HS-27A (cell line): ENCODE data around the gene ADAMTS10.
"Not testable (repeated sequence)": the region's sequence is repeated elsewhere in the genome, so short reads cannot be mapped to it uniquely, and the experiment has no call there.

Experiments
- DNase-seq: peaks from one replicate; pipeline ENCODE4 v3.0.0-alpha.2; 2012; ENCODE audit warnings: low read depth, missing footprints

Gene ADAMTS10

DNA sequence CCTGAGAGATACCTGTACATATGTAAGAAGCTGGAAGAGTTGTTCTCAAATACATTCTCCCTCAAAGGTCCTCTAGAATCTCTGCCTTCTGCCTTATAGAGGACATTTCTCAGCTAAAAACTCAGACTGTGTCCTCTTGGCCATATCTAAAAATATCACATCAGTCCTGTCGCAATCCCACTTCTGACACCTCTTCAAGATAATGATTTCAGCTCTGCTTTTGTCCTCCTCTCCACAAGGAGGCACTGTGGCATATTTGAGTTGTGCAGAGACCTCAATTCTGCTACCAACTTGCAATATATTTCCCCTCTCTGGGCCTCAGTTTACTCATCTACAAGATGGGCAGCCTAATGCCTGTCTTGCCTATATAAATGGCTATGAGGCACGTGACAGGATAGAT lies 16.6 kb downstream of the ADAMTS10 start:
- no peak for DNase-seq

DNA sequence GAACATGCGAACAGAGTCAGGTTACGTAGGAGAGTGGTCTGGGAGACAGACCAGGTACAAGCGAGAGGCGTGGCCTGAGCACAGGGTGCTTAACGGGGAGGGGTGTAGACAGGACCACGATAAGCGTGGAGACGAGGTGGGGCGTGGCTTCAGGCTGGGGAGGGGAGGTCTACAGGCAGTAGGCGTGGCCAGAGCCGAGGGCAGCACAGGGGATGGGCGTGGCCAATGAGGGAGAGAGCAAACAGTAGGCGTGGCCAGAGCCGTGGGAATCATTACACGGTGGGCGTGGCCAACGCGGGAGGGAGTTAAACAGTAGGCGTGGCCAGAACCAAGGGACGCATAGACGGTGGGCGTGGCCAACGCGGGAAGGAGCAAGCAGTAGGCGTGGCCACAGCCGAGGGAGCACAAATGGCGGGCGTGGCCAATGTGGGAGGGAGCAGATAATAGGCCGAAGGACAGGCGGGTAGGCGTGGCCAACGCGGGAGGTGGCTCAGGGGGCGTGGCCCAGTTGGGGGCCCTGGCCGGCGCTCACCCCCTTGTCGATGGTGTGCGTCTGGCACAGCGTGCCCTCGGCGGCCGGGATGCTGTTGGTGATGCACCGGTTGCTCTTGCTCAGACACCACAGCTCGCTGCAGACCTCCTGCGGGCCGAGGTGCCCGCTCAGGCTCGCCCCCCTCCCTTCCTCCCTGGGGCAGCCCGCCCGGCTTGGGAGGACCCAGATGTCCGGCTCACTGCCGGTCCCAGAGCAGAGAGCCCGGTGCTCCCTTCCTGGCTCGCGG lies 18.1 kb downstream of the ADAMTS10 start:
- peak; percentile 75 for DNase-seq

DNA sequence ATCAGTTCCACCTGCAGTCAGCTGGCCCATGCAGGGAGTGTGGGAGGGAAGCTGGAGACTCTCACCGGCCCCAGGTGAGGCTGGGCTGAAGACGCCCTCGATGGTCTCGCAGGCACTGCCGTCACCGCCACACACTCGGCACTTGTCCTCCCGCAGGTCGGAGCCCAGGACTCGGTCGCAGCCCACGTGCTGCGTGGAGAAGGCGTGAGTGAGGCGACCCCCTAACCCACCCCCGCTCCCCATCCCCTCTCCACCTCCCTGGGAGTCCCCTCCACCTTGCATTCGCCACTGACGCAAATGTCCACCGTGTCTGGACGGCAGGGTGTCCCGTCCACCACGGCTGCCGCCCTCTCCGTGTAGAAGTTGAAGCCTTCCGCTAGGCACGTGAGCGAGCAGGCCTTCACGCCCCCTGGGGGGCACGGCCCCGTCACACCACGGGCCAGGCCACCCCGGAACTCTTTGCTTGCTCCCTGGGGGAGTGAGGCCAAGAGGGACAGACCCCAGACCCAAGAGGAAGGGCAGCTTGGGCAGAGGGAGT lies 21.3 kb downstream of the ADAMTS10 start:
- DNase-seq: no peak

DNA sequence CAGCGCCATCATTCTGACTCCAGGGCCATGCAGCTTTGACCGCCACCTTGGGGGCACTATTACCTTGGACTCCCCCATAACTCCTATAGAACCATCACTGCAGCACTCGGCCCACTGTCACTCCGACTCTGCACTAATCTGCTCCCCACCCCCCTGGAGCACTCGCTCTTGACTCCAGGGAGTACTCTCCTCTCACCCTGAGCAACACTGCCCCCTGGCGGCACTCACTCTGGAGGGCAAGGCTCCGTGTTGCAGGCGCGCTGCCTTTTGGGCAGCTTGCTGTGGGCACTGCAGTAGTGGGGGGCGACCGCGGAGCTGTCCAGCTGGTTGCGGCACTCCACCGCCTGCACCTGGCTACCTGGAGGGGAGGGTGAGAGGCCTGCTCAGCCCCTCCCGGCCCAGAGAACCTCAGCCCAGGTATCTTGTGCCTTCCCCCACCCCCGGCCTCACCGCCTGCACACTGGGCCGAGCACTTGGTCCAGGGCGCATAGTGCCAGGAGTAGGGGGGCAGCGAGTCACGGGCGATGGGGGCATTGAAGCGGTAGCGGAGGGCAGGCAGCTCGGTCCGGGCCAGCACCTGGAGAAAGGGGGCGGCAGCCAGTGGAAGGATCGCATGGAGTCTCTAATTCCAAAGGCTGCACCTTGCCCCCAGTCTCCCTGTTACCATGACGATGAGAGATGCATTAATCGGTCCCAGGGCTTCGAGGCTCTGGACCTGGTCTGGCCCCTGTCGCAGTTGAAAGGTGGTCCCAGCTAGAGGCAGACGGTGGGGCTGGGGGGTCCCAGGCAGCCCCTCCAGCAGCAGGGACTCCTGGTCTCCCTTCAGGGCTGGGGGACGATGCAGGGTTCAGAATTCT lies 24.4 kb downstream of the ADAMTS10 start:
- DNase-seq: no peak

DNA sequence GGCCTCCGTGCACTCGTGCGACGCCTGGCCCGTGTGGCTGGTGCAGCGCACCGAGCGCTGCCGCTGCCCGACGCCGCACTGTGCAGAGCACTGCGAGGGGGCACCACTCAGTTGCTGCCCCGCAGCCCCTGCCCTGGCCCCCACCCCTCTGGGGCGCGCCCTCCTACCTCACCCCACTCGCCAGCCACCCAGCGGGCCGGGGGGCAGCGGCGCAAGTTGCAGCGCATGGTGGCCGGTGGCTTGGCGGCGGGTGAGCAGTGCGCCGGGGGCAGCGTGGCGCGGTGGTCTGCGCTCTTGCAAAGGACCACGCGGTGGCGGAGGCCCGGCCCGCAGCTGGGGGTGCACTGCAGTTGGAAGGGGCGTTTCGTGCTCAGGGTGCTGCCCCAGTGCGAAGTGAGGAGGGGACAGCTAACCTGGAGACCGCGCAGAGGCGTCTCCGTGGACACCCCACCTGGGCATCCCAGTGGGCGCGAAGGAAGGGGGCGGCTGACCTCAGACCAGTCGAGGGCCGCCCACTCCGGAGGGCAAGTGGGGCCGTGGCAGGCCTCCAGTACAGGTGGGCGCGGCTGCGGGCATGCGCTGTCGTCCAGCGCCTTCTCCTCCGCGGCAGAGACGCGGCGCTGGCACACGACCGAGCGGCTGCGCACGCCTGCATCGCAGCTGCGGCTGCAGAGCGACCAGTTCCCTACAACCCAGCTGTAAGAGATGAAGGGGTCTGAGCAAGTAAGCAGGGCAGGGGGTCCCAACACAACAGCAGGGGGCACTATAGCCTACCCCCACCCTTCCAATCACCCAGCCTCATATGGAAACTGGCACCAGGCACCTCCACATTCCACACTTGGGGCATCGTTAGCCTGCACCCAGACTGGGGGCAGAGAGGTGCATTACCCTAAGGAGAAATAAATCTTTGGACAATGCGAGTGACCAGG lies 25.3 kb downstream of the ADAMTS10 start:
- no peak for DNase-seq

DNA sequence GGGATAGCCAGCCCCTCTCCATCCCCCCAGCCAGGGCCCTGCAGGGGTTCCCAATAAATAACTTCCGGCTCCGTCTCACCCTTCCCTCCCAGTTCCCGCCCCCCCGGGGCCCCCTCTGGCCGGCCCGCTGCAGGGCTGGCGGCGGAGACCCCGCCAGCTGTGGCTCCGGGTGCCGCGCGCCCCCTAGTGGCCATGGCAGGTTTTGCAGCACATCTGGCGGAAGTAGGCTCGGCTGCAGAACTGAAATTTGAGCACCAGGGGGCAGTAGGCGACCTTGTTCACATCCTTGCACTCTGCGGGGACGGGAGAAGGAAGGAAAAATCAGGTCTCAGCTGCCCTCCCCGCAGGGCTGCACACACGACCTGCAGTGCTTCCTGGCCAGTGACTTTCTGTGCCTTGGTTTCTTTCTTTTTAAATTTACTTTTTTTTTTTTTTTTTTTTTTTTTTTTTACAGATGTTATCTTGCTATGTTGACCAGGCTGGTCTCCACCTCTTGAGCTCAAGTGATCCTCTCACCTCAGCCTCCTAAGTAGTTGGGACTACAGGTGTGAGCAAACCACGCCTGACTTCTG lies 29.7 kb downstream of the ADAMTS10 start:
- DNase-seq: peak; percentile 39

DNA sequence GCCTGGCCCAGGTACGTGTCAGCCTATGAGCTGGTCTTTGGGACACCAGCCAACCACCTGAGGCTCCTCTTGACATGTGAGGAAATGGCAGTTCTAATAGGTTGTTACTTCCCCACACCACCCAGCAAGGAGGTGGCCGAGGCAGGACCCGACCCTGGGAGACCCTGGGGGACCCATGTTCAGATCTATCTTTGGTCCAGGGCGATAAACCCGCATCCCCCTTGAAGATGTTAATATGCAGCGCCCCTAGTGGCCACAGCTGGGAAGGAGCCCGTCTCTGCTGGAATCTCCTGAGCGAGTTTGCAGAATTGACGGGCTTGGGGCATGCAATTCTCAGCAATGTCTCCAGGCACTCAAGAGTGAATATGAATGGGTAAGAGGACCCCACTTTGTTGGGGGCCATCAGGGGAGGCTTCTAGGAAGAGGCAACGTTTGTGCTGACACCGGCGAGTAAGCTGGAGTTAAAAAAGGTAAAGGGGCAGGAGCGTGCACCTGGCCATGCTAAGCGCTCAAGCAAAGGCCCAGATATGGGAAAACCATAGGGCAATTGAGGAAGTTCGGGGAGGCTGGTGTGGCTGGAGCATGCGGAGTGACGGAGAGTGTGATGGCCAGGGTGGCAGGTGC lies 31.8 kb downstream of the ADAMTS10 start:
- peak; percentile 26 for DNase-seq

DNA sequence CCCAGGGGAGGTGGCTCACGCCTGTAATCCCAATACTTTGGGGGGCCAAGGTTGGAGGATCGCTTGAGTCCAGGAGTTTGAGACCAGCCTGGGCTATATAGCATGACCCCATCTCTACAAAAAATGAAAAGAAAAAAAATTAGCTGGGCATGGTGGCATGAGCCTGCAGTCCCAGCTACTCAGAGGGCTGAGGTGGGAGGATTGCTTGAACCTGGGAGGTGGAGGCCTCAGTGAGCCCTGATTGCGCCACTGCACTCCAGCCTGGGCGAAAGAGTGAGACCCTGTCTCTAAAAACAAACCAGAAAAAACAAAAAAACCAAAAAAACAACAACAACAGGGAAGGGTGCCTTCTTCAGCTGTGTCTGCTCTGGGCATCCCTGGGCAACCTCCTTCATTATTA lies 32.8 kb downstream of the ADAMTS10 start:
- no peak for DNase-seq

DNA sequence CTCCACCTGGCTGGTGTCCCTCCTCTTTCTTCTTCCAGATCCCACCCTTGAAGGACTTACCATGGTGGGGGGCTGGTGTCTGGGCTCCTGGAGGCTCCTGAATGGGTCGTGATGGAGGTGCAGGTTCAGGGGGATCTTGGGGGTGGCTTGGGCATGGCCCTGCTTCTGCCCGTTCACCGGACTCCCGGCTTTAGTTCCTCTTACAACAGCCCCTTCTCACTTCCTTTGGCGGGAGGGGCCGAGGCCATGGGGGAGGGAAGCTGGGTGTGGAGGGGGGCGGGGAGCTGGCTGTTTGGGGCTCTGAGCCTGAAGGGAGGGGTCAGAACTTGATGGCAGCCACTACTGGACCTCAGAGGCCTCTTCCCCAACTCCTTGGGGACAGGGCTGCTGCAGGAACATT lies 33.3 kb downstream of the ADAMTS10 start, which contains the start of gene MYO1F:
TSS of gene MYO1F (minus strand) at position 196 of the 400 bp plus-strand sequence. CDS start at position 63, 133 bp downstream.
- no peak for DNase-seq

DNA sequence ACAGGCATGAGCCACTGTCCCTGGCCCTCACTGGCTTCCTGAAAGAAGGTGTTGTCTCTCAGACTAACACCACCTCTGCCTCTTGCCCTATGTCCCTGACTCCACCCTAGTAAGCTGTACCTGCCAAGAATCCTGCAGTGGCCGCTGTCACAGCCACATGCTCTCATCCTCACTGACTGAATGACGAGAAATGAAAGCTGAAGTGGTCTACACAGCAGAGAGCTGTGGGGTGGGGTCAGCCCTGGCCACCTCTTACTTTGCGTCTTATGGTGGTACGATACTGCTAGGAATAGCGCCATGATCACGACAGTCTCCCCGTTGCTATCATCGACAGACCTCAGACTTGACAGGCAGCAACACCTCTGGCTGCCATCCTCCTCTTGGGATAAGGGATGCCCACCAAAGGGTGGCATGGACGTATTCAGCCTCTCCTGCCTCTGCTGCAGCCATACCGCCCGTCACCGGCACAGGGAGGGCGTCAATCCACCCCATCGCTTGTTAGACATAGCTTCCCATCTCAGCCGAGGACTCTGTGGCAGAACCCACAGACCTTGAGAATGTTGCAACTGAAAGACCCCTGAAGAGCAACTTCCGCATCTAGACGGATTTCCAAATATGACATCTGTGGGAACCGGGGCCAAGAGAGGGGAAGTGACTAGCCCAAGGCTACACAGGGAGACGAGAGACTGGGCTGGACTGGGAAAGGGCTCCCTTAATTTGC lies 34.1 kb downstream of the ADAMTS10 start:
- no peak for DNase-seq

DNA sequence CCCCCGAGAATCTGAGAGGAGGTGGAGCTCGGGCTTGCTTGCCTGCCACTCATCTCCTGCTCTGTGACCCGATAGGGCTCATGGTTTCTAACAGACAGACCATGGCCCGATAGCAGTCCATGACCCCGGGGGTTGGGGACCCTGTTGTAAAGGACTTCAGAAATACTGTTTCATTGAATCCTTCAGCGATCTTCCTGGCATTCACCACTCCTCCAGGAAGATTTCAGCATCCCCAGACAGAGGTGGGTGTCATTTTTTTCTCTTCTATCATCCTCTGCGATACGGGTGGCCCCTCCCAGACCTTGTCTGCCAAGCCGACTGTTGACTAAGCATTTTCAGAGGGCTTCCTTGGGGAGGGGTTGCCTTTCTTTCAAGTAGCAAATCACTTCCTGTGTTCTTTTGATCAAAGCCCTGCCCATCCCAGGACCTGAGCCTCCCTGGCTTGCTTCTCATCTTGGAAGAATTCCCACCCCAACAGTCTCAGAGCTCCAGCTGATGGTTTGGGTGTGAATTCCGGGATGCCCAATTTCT lies 35.0 kb downstream of the ADAMTS10 start:
- no peak for DNase-seq

DNA sequence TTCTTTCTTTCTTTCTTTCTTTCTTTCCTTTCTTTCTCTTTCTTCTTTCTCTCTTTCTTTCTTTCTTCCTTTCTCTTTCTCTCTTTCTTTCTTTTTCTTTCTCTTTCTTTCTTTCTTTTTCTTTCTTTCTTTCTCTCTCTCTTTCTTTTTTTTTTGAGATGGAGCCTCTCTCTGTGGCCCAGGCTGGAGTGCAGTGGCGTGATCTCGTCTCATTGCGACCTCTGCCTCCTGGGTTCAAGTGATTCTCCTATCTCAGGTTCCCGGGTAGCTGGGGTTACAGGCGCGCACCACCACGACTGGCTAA lies 35.9 kb downstream of the ADAMTS10 start:
- DNase-seq: not testable (repeated sequence)

DNA sequence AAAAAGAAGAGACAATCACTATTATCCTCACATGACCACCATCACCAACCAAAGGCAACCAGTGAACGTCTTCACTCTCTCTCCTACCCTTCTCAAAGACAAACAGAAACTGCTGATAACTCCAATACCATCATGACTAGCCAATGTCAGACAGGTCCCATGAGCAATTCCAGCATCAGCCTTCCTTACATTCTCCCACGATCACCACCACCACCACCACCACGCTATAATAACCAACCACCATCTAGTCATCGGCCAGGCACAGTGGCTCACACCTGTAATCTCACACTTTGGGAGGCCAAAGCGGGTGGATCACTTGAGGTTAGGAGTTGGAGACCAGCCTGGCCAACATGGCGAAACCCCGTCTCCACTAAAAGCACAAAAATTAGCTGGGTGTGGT lies 37.2 kb downstream of the ADAMTS10 start:
- DNase-seq: no peak

DNA sequence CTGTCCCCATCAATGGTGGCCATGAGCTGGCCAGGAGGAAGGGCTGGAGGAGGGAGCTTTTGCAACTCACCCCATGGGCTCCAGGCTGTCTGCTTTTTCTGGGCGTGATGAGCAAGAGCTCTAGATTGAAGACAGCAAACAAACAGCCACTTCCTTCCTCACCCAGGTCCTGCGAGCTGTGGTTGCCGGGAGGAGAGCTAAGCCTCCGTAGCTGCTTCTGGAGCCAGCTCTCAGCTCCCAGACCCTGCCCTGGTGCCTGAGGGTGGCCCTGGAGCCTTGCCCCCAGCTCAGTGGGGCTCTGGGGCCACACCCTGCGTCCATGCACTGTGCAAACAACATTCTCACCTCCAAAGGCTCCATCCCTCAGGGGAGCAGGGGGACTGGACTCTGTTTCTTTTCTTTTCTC lies 39.5 kb downstream of the ADAMTS10 start:
- DNase-seq: no peak

DNA sequence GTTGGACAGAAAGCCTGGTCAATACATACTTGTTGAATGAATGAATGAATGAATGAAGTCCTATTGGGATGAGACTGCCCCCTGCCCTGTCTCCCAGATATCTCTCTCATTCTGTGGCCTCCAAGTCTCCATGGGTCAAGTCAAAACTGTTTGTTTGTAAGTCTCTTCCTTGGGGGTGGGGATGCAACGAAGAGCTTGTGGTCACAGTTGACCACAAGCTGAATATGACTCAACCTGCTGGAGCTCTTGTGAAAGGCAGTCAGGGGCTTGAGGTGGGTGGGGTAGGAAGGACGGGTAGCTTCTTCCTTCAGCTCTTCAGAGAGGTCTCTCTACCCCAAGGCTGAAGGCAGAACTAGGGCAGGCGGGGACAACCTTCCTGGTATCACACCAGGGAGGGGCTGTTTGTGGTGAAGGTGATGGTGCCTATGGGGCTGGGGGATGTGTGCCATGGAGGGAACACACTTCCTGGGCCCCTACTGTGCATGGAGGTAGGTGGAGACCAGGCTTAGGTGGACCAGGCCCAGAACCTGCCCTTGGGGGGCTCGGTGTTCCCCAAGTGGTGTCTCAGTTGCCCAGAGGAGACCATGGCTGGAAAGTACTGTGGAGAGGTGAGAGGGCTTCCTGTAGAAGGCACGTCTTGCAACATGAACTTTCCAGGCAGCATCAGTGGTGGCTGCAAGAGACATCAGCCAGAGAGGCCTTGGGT lies 41.3 kb downstream of the ADAMTS10 start:
- DNase-seq: peak; percentile 42

DNA sequence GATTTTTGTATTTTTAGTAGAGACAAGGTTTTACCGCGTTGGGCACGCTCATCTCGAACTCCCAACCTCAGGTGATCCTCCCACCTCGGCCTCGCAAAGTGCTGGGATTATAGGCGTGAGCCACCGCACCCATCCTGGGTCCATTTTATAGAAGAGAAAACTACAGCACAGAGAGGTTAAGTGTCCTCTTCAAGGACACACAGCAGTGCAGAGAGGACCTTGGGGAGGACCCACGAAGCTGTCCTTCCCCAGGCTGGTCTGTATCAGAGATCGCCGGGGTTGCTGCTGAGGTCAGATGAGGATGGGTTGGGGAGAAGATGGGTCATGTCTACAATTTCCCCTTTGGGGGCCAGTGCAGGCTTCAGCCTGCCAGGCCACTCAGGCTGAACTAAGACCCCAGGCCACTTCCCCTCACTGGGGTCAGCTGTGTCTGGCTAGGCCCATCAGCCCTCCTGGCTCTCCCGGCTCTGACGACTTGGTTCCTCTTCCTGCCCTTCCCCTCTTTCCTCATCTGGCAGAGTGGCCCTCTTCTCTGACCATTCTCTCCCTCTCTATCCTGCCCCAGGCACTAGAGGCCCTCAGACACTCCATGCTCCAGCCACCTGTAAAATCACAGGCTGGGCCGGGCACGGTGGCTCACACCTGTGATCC lies 42.9 kb downstream of the ADAMTS10 start:
- no peak for DNase-seq

DNA sequence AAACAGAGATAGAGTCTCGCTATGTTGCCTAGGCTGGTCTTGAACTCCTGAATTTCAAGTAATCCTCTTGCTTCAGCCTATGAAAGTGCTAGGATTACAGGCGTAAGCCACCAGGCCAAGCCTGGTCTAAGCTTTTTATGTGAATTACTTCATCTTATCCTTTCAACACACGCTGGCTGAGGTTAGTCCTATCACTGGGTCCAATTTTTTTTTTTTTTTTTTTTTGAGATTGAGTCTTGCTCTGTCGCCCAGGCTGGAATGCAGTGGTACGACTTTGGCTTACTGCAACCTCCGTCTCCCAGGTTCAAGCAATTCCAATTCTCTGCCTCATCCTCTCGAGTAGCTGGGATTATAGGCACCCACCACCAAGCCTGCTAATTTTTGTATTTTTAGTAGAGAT lies 43.7 kb downstream of the ADAMTS10 start:
- DNase-seq: no peak

DNA sequence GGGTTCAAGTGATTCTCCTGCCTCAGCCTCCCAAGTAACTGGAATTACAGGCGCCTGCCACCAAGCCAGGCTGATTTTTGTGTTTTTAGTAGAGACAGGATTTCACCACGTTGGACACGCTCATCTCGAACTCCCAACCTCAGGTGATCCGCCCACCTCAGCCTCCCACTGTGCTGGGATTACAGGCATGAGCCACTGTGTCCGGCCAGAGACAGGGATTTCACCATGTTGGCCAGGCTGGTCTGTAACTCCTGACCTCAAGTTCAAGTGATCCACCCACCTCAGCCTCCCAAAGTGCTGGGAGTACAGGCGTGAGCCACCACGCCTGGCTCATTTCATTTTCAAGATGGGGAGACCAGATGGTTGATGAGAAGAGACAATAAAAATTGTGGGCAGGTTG lies 45.6 kb downstream of the ADAMTS10 start:
- DNase-seq: not testable (repeated sequence)
